OCI-LY3 (cell line): ENCODE data around the gene DSTN.

Experiments
- EZH2phosphoT487 ChIP-seq: fragments of 200-600 bp; shearing (Covaris generic); IDR thresholded peaks from 2 replicates; pipeline ENCODE4 v1.6.1; 2018; ENCODE audit warnings: antibody characterized with exemption, mixed run types, low read depth
- TF ChIP-seq, protein P1 (sequence below): fragments of 200-600, 300-600 bp; sonication (generic); IDR thresholded peaks from 2 replicates; pipeline ENCODE4 v1.5.1; 2014; ENCODE audit warnings: antibody characterized with exemption, low read length, low read depth

DNA sequence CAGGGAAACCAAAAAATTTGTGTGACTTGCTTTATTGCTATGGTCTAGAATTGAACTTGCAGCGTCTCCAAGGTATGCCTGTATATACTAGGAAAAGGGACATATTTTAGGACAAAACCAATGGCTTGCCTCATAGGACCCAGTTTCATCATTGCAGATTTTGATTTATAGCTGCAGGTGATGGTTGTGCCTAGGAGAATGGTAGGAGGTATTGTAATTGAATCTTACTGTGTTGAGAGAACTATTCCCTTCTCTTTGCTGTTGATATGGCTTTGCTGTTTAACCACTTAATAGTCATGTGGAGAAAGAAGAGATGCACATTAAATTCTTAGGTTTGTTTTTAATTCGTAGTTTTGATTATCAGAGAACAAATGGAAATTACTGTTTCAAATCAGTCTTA lies 16.4 kb downstream of the DSTN start:
- TF ChIP-seq, protein P1, sequence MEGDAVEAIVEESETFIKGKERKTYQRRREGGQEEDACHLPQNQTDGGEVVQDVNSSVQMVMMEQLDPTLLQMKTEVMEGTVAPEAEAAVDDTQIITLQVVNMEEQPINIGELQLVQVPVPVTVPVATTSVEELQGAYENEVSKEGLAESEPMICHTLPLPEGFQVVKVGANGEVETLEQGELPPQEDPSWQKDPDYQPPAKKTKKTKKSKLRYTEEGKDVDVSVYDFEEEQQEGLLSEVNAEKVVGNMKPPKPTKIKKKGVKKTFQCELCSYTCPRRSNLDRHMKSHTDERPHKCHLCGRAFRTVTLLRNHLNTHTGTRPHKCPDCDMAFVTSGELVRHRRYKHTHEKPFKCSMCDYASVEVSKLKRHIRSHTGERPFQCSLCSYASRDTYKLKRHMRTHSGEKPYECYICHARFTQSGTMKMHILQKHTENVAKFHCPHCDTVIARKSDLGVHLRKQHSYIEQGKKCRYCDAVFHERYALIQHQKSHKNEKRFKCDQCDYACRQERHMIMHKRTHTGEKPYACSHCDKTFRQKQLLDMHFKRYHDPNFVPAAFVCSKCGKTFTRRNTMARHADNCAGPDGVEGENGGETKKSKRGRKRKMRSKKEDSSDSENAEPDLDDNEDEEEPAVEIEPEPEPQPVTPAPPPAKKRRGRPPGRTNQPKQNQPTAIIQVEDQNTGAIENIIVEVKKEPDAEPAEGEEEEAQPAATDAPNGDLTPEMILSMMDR, result no peak
- TF ChIP-seq EZH2phosphoT487, result no peak
